ENCODE measurements around the gene ZNF14. TPM values are rescaled to one million over a fixed set of nuclear protein-coding genes. Genes with fewer than 3 reads are reported as not detected.

Gene ZNF14
- total RNA-seq, 4 donors from 2014 or later, result 5.0 to 8.5 (median 5.5) TPM

DNA sequence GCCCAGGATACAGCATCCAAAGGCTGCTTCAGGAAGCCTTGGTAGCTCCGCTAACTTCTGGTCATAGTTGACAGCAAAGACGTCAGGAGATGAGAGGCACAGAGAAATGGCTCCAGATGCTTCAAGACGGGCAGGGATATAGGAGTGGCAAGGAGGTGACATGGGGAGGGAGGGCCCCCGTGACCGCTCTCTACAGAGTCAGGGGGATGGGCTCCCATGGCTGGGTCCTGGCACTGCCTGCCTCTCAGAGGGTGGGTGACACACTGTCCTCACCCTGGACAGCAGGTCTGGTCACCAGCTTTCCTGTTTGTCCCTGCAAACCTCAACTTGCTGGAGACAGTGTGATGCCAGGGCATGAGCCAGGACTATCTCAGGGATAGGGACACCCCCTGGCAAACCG is 10.3 kb upstream of the ZNF14 start:
- no peak for DNase-seq (ENCODE audit: low spot score)
- TF ChIP-seq, protein P1, sequence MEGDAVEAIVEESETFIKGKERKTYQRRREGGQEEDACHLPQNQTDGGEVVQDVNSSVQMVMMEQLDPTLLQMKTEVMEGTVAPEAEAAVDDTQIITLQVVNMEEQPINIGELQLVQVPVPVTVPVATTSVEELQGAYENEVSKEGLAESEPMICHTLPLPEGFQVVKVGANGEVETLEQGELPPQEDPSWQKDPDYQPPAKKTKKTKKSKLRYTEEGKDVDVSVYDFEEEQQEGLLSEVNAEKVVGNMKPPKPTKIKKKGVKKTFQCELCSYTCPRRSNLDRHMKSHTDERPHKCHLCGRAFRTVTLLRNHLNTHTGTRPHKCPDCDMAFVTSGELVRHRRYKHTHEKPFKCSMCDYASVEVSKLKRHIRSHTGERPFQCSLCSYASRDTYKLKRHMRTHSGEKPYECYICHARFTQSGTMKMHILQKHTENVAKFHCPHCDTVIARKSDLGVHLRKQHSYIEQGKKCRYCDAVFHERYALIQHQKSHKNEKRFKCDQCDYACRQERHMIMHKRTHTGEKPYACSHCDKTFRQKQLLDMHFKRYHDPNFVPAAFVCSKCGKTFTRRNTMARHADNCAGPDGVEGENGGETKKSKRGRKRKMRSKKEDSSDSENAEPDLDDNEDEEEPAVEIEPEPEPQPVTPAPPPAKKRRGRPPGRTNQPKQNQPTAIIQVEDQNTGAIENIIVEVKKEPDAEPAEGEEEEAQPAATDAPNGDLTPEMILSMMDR (IDR thresholded peaks at IDR 0.05), result no peak
- no peak for ATAC-seq (ENCODE audit: low FRiP score)

GRCh38 chr19:19742773-19743172 is 9.9 kb upstream of the ZNF14 start:
- DNase-seq (ENCODE audit: low spot score), result no peak
- TF ChIP-seq, protein P1 (IDR thresholded peaks at IDR 0.05), result no peak
- ATAC-seq (ENCODE audit: low FRiP score), result no peak

GRCh38 chr19:19741184-19741583 is 8.3 kb upstream of the ZNF14 start:
- ATAC-seq (ENCODE audit: low FRiP score), result no peak
- TF ChIP-seq, protein P1 (IDR thresholded peaks at IDR 0.05), result no peak
- no peak for DNase-seq (ENCODE audit: low spot score)

DNA sequence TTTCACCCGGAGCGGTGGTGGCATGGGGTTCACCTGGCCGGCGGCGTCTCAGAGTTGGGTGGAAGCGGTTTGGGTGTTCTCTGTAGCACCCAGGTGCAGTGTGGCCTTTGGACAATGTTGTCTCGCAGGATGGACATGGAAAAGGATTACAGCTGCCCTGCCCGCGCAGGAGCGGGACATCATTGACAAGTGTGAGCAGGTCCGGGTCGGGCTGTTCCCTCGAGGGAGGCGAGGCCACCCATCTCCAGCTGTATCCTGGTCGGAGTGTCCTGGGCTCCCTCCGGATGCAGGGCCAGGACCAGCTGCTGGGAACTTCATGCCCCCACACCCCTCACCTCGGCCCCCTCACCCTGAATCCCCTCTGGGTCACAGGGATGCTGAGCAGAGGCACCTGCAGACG is 7.8 kb upstream of the ZNF14 start:
- DNase-seq (ENCODE audit: low spot score), result no peak
- no peak for ATAC-seq (ENCODE audit: low FRiP score)
- TF ChIP-seq, protein P1 (IDR thresholded peaks at IDR 0.05), result no peak

- TF ChIP-seq, protein P1 (IDR thresholded peaks at IDR 0.05), result no peak
- DNase-seq (ENCODE audit: low spot score), result no peak
- ATAC-seq (ENCODE audit: low FRiP score), result no peak
Observed at GRCh38 chr19:19738564-19738963, 5.7 kb upstream of the ZNF14 start.

DNA sequence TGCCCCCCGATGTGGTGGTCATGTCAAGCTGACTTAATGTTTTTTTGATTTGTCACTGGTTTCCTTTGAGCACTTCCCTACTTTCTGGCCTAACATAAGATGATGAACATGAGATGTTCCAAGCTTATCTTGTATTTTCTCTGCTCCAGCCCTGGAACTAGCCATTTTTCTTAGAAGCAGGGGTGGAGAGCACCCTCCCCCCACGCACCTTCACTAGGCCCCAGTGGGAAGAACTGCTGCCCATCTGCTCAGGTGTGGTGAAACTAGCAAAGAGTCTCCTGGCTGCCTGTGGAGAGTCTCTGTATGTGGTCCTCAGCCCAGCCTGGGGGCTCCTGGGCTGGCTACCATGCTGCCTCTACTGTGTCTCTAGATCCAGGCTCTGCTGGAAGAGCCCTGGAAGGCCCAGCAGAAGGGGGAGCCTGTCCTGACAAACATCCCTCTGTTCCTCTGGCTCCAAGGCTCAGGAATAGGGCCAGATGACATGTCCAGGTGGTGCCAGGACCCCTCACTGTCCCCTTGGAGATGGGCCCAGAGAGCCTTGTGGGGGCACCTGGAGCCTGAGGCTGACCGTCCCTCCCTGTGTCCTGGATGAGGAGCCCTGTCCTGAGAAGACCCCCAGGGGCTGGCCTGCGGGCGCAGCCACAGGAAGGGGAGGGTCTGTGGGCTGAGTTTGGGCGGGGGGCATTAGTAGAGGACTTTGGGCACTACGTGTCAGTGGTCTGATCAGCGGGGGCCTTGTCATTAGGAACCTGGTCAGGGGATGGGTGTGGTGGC is 4.8 kb upstream of the ZNF14 start:
- no peak for DNase-seq (ENCODE audit: low spot score)
- ATAC-seq (ENCODE audit: low FRiP score), result no peak
- TF ChIP-seq, protein P1 (IDR thresholded peaks at IDR 0.05), result no peak

DNA sequence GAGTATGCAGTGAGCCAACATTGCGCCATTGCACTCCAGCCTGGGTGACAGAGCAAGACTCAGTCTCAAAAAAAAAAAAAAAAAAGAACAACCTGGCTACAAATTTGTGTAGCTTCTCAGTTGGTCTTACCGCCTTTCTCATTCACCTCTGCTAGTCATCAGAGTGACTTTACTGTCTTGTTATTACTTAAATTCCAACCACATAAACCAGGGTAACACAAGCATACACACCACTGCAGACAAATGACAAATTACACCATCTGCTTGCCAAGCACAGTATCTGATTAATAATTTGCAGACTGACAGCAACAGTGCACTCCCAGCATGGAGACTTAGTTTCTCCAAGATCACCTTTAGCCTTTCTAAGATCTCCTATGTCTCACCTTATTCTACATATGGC is 11.0 kb downstream of the ZNF14 start:
- ATAC-seq (ENCODE audit: low FRiP score), result no peak
- TF ChIP-seq, protein P1 (IDR thresholded peaks at IDR 0.05), result no peak
- no peak for DNase-seq (ENCODE audit: low spot score)

All from omental fat pad (tissue), 4 donors.